VCaP (cell line): Measurements from ENCODE around the gene HCN3.

ENCODE experiments used
- H3K27ac ChIP-seq: fragments of 450-650 bp; 2 replicates; pipeline ENCODE4 v1.5.1; 2017
- TF ChIP-seq, protein P1 (sequence below): fragments of 450-650 bp; conservative IDR thresholded peaks from 2 replicates; pipeline ENCODE4 v1.5.1; 2017; ENCODE audit warnings: mild to moderate bottlenecking, moderate library complexity

Gene HCN3

DNA sequence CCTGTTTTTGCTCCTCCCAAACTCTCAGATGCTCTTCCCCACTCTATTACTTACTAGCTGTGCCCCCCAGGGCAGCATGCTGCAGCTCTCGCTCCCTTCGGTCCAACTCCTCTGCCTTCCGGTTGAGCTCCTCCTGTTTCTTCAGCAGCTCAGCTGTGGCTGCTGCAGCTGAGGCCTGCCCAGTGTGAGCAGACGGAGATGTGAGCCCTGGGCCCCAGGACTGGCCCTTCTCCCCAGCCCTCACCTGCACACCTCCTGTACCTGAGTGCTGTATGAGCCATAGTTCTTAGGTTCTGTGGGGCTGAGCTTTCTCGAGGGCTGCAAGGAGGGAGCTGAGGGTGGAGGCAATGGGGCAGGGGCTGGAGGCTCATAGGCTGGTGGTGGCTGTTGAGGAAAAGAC lies 17.0 kb upstream of the HCN3 start:
- peak overlapping the region; percentile 81; the same call in 1 of the 2 replicates for H3K27ac ChIP-seq
- TF ChIP-seq, protein P1, sequence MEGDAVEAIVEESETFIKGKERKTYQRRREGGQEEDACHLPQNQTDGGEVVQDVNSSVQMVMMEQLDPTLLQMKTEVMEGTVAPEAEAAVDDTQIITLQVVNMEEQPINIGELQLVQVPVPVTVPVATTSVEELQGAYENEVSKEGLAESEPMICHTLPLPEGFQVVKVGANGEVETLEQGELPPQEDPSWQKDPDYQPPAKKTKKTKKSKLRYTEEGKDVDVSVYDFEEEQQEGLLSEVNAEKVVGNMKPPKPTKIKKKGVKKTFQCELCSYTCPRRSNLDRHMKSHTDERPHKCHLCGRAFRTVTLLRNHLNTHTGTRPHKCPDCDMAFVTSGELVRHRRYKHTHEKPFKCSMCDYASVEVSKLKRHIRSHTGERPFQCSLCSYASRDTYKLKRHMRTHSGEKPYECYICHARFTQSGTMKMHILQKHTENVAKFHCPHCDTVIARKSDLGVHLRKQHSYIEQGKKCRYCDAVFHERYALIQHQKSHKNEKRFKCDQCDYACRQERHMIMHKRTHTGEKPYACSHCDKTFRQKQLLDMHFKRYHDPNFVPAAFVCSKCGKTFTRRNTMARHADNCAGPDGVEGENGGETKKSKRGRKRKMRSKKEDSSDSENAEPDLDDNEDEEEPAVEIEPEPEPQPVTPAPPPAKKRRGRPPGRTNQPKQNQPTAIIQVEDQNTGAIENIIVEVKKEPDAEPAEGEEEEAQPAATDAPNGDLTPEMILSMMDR: no peak

DNA sequence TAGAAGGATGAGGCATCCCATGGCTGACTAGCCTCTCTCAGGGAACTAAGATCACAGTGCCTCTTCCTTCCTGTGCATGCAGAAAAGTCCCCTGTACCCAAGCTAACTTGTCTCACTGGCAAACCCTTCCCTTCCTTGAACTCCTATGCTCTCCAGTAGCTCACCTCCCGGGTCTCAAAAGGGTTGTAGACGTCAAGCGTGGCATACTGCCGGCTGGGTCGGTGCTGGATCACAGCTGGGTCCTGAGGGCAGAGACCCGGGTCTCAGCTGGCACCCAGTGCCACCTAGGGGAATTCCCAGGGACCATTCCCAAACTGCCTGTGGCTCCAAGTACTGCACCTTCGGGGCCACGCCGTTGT lies 15.8 kb upstream of the HCN3 start:
- TF ChIP-seq, protein P1: peak; percentile 30

DNA sequence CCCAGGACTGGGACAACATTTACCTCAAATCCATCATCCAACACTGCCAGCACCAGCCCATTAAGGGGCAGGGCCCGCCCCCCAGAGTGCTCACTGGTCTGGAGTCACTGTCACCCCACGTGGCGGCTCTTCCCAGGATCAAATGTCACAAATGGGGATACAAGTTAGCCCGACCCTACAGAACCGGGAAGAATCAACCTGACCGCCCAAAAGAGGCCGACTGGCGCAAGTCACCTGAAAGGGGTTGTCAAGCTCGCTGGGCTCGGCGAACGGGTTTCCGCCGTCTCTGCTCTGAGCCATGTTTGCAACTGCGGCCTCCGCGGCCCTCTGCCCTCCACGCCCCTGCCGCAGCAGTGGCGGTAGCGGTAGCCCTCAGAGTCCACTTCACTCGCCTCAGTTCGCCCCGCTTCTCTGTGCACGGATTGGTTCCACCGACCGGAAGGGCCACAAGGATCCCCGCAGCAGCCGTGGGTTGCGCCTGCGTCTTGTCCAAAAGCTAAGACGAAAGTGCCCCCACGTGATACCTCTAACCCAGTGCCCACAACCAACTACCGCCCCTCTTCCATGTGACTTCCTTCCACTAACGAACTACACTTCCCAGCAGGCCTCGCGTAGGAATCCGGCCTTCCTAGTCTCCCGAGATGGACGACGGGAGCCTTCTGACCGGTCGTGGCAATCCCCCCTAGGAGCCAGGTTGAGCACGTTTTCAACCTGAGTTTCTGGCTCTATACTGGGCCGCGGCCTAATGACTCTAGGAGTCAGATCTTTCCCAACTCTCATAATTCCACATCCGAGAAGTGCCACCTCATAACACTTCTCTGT lies 15.2 kb upstream of the HCN3 start, which contains the start of gene SCAMP3:
Gene SCAMP3, minus strand, starts transcription at position 509 of the 822 bp plus-strand sequence. Its CDS starts 209 bp downstream, at position 300.
- H3K27ac ChIP-seq: peak within 1 kb of the TSS; percentile 81
- TF ChIP-seq, protein P1: no peak

More for the DNA sequence above, 15.8 kb upstream of the HCN3 start:
- peak overlapping the region; percentile 81 for H3K27ac ChIP-seq

DNA sequence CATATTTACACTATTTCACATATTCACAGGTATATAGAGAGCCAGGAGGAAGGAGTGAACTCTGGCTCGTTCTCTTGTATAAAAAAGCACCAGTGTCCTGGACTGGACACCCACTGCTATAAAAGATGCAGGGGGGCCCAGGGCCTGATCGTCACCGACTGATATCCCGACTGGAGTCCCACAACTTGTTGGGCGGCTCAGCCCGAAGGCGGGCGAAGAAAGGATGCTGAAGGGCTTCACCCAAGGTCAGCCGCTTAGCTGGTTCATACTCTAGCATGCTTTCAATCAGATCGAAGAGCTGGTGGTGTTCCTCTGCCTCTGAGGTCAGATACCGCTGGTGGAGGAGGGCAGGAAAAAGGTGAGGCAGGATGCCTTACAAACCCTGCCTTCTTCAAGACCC lies 14.2 kb upstream of the HCN3 start:
- TF ChIP-seq, protein P1: no peak
- peak overlapping the region; percentile 81 for H3K27ac ChIP-seq

DNA sequence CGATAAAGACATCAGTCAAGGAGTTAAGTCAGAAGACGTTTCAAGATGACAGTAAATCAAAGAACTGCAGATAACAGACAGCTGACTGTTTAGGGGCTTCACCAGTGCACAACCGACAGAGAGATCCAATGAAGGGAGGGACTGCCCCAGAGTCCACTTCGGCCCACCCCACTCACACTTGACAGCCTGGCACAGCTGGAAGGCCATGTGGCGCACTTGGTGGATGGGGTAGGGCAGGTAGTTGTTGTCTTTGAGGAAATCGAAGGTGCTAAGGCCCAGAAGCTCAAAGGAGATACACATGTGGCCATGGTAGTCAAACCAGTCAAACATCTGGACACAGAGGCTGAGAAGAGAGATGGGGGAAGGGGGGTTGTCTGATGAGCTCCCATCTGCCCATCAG lies 10.7 kb upstream of the HCN3 start:
- H3K27ac ChIP-seq: no peak overlapping the region
- TF ChIP-seq, protein P1: no peak

DNA sequence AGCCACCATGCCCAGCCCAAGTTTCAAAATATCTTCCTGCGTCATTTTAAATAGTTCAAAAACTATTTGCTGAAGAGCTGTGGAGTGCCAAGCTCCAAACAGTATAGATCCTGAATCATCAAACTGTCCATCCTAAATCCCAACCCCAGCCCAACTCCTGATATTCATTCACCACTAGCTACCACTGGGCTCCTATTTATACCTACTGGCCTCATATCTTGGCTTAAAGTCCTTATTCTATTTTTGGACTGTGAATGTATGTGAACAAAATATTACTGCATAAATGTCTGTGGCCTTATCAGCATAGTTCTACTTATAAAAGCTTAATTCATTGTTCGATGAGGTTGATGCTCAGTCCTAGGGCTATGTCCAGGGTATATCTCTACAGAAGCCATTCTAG lies 9.9 kb upstream of the HCN3 start:
- H3K27ac ChIP-seq: no peak overlapping the region

DNA sequence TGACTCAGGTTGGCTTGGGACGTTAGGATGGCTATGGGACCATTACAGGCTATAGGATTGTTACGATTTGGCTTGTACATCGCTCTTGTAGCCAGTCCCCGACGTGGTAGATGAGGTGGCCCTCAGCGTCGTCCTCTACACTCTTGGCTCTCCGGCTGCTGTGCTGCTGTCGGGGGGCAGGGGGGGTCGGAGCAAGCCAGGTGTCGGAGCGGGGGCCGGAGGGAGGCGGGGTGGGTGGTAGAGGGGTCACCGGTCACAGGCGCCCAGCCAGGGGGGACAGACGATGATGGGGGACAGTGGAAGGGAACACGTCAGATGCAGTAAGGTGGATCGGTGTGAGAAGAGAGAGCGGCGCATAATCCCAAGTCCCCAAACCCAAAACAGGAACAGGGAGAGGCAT lies 8.6 kb upstream of the HCN3 start:
- no peak overlapping the region for H3K27ac ChIP-seq

More for the DNA sequence above, 9.9 kb upstream of the HCN3 start:
- TF ChIP-seq, protein P1: no peak

More for the DNA sequence above, 8.6 kb upstream of the HCN3 start:
- TF ChIP-seq, protein P1: no peak
